Measurements from ENCODE around the gene METRN.
A peak's percentile ranks its signal among the peaks of the same experiment; 100 is the strongest.

DNA sequence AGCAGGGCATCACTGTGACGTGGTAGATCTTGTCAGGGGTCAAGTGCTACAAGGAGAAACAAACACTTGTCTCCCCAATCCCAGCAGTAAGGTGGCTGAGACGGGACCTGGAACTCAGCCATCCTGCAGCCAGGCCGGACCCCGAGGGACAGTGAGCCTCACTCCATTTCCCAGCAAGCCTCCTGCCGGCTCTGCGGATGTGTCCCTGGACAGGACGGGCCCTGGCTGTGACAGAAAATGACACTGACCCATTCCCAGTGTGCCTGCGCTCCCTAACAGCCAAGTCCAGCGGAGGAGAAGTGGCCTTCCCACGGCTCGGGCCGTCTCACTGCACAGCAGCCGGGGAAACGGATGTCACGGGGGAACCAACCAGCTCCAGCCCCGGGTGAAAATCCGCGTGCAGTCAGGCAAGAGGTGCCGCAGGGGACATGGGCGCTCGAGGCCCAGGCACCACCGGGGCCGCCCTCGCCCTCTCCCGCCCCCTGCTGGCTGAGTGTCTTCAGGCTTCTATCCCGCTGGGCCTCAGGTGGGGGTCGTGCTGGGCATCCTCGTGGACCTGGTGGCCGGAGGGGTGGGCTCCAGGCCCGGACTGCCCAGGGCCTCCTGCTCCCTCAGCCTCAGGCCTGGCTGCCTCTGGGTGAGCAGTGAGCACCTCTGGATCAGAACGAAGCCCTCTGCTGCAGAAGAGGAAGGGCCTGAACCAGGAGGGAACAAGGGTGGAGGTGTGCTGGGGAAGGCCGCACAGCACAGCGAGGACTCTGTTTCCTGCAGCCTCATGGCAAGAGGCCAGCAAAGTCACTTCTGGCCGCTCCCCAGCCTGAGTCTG is 18.7 kb downstream of the METRN start:
- TF ChIP-seq CTCF (tag by site-specific recombination; IDR thresholded peaks at IDR 0.05): peak; percentile 50
- TF ChIP-seq, protein P1, sequence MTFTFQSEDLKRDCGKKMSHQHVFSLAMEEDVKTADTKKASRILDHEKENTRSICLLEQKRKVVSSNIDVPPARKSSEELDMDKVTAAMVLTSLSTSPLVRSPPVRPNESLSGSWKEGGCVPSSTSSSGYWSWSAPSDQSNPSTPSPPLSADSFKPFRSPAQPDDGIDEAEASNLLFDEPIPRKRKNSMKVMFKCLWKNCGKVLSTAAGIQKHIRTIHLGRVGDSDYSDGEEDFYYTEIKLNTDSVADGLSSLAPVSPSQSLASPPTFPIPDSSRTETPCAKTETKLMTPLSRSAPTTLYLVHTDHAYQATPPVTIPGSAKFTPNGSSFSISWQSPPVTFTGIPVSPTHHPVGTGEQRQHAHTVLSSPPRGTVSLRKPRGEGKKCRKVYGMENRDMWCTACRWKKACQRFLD (tag by site-specific recombination; IDR thresholded peaks at IDR 0.05): no peak
- no peak for TF ChIP-seq ZNF274 (IDR thresholded peaks at IDR 0.05; ENCODE audit: low read length)
- no peak for TF ChIP-seq ZNF274 (tag by site-specific recombination; IDR thresholded peaks at IDR 0.05; ENCODE audit: borderline replicate concordance)
- no peak for TF ChIP-seq ZNF521 (tag by site-specific recombination; IDR thresholded peaks at IDR 0.05)
- no peak for TF ChIP-seq ZNF585B (tag by site-specific recombination; IDR thresholded peaks at IDR 0.05)
- no peak for TF ChIP-seq ZNF76 (tag by site-specific recombination; IDR thresholded peaks at IDR 0.05; ENCODE audit: borderline replicate concordance, low read depth)
- TF ChIP-seq ZNF423 (tag by site-specific recombination; IDR thresholded peaks at IDR 0.05): no peak
- no peak for TF ChIP-seq ZBTB7A (tag by site-specific recombination; IDR thresholded peaks at IDR 0.05; ENCODE audit: low read depth)
- no peak for TF ChIP-seq PRDM1 (tag by site-specific recombination; IDR thresholded peaks at IDR 0.05)
- TF ChIP-seq ZNF571 (tag by site-specific recombination; IDR thresholded peaks at IDR 0.05): no peak
- TF ChIP-seq ZNF184 (tag by site-specific recombination; IDR thresholded peaks at IDR 0.05): no peak

All from HEK293 (cell line).